ENCODE data around the gene COL7A1.

COL7A1 gene

DNA sequence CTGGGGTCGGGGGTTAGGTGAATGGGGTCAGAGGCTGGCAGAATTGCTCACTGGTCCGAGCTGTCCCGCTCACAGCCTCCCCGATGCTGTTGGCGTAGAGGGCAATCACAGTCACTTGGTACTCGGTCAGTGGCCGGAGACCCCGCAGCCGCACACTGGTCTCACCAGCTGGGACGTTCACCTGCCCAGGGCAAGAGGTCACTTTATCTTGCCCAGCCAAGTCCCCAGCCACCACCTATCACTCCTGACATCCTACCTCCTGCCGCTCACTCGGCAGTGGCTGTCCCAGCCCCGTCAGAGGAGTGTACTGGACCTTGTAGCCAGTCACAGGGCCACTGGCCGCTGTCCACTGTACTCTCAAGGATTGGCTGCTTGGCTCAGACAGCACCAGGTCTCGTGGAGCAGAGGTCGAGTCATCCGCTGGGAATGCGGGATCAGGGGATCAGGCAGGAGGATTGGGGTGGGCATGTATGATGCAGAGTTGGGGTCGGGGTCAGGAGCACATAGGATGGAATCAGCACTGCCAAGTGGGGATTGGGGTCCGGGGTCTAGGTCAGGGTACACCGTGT lies 2.5 kb downstream of the COL7A1 start:
- DNase-seq (ENCODE audit: low read depth in 2 of 3, low spot score in 1 of 3): no peak

GRCh38 chr3:48591886-48592518 lies 3.1 kb downstream of the COL7A1 start:
- no peak for DNase-seq (ENCODE audit: low read depth in 2 of 3, low spot score in 1 of 3)

GRCh38 chr3:48591436-48591835 lies 3.7 kb downstream of the COL7A1 start:
- DNase-seq (ENCODE audit: low read depth in 2 of 3, low spot score in 1 of 3): no peak

DNA sequence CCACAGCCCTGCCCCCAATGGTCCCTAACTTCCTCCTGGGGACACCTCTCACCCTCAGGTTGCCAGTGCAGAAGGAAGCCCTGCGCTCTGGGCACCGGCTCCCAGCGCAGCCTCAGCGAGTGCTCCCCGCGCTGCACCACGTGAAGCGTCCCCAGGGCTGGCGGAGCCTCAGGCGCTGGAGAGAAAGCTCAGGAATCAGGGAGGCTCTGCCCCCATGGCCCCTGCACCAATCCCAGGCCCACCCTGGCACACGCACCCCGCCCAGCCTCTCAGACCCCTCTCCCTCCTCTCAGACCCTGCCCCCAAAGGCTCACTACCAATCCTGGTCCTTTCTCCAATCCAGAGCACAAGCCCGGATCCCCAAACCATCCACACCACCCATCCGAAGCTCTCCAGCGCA lies 6.9 kb downstream of the COL7A1 start:
- no peak for DNase-seq (ENCODE audit: low read depth in 2 of 3, low spot score in 1 of 3)

GRCh38 chr3:48587686-48588085 lies 7.4 kb downstream of the COL7A1 start:
- no peak for DNase-seq (ENCODE audit: low read depth in 2 of 3, low spot score in 1 of 3)

DNA sequence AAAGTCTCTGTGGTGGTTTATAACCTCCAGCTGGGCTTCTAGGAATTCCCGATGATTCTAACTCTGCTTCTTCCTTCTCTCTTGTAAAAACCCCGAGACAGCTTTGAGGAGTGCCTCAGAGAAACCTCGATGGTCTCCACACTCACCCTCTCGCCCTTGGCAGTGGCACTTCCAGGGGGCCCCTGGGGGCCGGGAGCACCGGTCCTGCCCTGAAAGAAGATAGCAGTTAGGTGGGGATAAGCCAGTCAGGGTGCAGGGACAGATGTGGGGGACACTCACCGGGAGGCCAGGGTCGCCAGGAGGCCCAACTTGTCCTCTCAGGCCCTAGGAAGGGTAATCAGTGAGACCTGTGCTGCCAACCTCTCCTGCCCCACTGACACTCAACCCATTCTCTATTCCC lies 9.7 kb downstream of the COL7A1 start:
- no peak for DNase-seq (ENCODE audit: low read depth in 2 of 3, low spot score in 1 of 3)

GRCh38 chr3:48584836-48585235 lies 10.3 kb downstream of the COL7A1 start:
- DNase-seq (ENCODE audit: low read depth in 2 of 3, low spot score in 1 of 3): no peak

DNA sequence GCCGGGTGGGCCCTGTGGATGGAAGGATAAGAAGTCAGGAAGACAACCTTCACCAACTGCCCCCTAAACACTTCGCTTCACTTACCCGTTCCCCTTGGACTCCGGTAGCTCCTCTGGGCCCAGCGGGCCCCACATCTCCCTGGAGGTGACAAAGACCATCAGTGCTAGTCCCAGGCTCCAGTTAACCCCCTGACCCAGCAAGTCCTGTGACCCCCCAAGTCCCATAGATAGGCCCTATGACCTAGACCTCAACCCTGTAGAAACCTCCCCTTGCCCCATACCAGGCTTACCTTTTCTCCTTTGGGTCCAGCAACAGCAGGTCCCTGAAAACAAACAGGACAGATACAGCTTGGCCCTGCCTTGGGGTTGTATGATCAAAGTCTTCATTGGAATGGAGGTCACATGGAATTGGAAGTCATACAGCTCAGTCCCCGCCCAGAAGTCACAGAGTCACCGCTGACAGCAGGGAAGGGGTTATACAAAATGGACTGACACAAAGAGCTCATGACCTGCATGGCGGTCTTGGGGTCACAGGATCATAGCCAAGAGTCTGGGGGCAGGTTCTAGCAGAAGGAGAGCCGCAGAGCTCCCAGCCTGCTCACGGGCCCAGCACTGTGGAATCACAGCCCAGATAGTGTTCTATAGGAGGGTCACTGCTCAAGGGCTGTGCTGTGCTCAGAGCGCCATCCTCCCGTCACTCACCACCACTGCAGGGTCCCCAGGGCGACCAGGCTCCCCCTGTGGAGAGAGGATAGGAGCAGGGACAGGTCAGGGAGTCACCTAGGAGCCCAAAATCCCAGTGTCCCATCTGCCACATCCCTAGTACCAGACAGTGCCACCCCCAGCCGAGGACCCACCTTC lies 13.3 kb downstream of the COL7A1 start:
- no peak for DNase-seq (ENCODE audit: low read depth in 2 of 3, low spot score in 1 of 3)

DNA sequence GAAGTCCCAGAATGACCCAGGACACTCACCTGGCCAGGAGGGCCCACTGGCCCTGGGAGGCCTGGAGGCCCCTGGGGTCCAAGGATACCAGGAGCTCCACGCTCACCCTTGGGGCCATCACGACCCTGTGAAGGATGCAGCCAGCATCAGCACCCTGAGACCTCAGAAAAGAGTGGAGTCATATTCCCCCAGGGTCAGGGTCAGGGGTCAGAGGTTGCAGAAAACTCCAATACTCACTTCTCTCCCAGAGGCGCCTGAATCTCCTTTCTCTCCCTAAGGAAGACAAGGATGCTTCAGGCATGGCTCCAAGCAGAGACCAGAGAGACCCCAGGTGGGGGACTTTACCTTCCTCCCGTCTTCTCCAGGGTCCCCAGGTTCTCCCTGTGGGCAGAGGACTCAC lies 18.5 kb downstream of the COL7A1 start:
- DNase-seq (ENCODE audit: low read depth in 2 of 3, low spot score in 1 of 3): no peak

DNA sequence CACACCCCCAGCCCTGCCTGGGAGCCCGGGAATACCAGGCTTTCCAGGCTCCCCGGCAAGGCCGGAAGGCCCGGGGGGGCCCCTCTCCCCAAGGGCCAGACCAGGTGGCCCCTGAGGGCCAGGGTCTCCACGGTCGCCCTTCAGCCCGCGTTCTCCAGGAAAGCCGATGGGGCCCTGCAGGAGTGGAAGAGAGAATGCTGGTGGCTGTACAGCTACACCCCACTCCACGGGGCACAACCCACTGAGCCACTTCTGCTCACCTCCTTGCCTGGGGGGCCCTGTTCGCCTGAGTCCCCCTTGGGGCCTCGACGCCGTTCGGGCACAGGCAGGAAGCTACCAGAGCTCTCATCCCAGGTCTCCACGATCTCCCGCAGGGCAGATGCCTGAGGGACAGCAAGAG lies 19.8 kb downstream of the COL7A1 start:
- DNase-seq (ENCODE audit: low read depth in 2 of 3, low spot score in 1 of 3): no peak

- no peak for DNase-seq (ENCODE audit: low read depth in 2 of 3, low spot score in 1 of 3)
Observed at GRCh38 chr3:48573973-48574585, 21.1 kb downstream of the COL7A1 start.

- no peak for DNase-seq (ENCODE audit: low read depth in 2 of 3, low spot score in 1 of 3)
Observed at GRCh38 chr3:48572517-48572916, 22.6 kb downstream of the COL7A1 start.

DNA sequence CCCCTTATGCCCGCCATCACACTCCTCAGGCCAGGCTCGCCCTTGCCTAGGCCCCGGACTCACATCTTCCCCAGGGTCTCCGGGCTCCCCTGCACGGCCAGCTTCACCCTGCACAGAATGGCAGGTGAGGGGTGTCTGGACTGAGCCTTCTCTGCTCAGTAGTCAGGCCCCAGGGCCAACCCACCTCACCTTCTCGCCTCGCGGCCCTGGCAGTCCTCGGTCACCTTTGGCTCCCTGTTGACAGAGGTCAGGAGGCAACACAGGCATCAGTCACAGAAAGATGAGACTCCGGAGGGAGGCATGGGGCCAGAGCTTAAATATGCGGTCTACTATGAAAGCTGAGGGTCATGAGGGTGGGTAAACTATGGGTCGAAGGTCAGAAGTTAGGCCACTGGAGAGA lies 23.2 kb downstream of the COL7A1 start:
- no peak for DNase-seq (ENCODE audit: low read depth in 2 of 3, low spot score in 1 of 3)

DNA sequence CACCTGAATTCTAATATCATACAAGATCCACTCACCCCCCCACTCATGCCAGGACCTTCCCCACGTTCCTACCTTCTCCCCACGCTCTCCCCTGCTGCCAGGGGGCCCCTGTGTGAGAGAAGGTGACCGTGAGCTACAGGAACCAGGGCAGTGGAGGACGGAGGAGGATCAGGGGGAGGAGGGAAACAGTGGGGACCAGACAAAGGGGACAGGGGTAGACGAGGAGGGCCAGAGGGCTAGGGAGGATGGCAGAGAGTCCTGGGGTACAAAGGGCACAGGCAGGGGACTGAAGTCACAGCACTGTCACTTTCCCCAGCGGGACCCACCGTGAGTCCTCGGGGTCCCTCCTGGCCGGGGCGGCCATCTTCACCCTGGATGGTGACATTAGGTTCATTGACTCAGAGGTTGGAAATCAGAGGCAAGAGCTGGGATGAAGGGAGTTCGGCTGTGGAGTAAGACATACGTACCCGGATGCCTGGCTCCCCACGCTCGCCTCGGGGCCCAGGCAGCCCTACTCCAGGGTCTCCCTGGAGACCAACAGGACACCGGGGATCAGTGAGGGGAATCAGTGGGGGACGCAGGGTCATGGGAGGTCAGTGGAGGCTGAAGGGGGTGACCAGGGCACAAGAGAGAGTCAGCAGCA lies 25.2 kb downstream of the COL7A1 start:
- DNase-seq (ENCODE audit: low read depth in 2 of 3, low spot score in 1 of 3): no peak

DNA sequence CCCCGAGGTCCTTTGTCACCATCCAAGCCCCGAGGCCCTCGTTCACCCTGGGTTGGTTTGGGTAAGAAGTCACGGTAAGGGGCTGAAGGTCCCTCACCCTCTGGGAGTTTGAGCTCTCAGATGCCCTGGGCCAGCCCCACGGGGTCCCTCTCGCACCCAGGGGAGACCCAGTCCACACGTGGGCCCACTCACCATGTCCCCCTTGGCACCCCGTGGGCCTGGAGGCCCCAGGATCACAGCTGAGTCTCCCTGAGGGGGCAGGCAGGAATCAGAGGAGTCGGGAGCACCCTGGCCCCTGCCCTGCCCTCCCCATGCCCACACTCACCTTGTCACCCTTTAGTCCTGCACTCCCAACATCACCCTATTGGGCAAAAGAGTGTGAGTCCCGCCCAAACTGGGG lies 25.7 kb downstream of the COL7A1 start:
- DNase-seq (ENCODE audit: low read depth in 2 of 3, low spot score in 1 of 3): no peak

- no peak for DNase-seq (ENCODE audit: low read depth in 2 of 3, low spot score in 1 of 3)
Observed at GRCh38 chr3:48568476-48568875, 26.7 kb downstream of the COL7A1 start.

GRCh38 chr3:48567500-48567899 lies 27.6 kb downstream of the COL7A1 start:
- no peak for DNase-seq (ENCODE audit: low read depth in 2 of 3, low spot score in 1 of 3)

DNA sequence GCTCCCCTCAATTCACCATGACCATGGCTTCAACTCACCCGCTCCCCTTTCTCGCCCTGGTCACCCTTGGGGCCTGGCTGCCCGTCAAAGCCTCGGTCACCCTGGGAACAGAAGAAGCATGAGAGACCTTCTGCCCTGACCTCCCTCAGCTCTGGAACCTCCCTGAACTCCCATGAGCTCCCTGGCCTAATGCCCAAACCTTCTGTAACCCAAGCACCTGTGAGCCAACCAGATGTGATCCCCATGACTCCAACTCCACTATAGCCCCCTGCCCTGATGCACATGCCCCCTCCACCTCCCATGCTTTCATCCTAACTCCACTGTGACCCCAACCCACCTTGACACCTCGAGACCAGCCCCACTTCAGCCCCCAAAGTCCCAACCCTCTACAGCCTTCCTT lies 28.0 kb downstream of the COL7A1 start:
- DNase-seq (ENCODE audit: low read depth in 2 of 3, low spot score in 1 of 3): no peak

- no peak for DNase-seq (ENCODE audit: low read depth in 2 of 3, low spot score in 1 of 3)
Observed at GRCh38 chr3:48566401-48566760, 28.7 kb downstream of the COL7A1 start.

- DNase-seq (ENCODE audit: low read depth in 2 of 3, low spot score in 1 of 3): no peak
Observed at GRCh38 chr3:48565591-48566400, 29.3 kb downstream of the COL7A1 start.

DNA sequence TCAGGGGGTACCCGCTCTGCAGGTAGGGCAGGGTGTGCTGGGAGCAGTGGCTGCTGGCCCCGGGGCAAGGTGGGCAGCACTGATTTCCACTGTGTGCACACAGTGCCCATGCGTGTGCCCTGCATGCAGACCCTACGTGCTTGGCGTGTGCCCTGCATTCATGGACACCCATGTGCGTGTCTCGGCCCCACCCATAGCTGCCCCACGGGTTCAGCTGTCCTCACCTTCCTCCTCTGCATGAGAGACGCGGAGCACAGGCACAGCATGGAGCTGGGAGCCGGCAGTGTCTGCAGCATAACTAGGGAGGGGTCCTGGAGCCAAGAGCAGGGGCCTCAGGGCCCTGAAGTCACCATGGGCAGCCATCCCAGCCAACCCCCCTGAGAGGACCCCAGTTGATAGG lies 29.9 kb downstream of the COL7A1 start:
- DNase-seq (ENCODE audit: low read depth in 2 of 3, low spot score in 1 of 3): no peak

Data from stimulated activated CD4-positive, alpha-beta T cell treated with anti-CD3 and anti-CD28 coated beads, Interleukin-12 subunit alpha, Interleukin-12 subunit beta, amount 100 ng/mL, for 48 hours (primary cell).